ENCODE data around the gene RIMOC1. TPM values are rescaled to one million over a fixed set of nuclear protein-coding genes. Genes with fewer than 3 reads are reported as not detected.

The RIMOC1 gene
- total RNA-seq, 3 donors from 2014 or later = 21.9 to 28.7 (median 27.5) TPM

DNA sequence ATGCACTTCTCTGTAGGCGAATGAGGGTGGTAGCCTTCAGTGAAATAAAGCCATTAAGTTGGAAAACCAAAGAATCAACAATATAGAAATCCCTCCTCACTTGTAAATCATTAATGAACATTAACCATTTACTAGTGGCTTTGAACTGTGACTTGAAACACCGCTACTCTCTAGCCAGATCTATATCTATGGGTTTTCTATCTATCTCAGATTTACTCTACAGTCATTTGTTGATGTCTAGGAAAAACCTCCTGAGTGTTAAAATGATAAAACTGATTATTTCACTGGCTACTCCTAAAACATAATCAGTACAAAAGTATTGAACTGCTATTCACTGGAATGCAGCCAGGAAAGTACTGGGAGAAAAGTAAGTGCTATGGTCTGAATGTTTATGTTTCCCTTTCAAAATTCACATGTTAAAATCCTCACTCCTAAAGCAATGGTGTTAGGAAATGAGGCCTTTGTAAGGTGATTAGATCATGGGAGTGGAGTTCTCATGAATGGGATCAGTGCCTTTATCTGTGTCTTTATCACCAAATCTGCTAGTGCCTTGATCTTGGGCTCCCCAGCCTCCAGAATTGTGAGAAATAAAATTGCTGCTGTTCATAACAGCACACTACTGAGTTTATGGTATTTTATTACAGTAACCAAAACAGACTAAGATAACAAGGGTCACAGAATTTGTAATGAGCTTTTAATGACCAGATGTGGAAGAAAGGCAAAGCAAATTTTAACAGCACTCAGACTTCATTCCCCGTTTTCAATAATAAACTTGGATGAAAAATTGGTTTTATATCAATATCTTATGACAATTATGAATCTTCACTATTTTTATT, 25.3 kb upstream of the RIMOC1 start:
- Histone ChIP-seq H3K4me3 (no peak overlapping the region), H3K4me1 (ENCODE audit: low read depth) (no peaks in the 10 kb centered on the region), H3K9me3 (no peaks in the 10 kb centered on the region), H3K36me3 (ENCODE audit: low read depth) (no peaks in the 10 kb centered on the region)
- ATAC-seq (no peak), DNase-seq (no peak)
- TF ChIP-seq, protein P1, sequence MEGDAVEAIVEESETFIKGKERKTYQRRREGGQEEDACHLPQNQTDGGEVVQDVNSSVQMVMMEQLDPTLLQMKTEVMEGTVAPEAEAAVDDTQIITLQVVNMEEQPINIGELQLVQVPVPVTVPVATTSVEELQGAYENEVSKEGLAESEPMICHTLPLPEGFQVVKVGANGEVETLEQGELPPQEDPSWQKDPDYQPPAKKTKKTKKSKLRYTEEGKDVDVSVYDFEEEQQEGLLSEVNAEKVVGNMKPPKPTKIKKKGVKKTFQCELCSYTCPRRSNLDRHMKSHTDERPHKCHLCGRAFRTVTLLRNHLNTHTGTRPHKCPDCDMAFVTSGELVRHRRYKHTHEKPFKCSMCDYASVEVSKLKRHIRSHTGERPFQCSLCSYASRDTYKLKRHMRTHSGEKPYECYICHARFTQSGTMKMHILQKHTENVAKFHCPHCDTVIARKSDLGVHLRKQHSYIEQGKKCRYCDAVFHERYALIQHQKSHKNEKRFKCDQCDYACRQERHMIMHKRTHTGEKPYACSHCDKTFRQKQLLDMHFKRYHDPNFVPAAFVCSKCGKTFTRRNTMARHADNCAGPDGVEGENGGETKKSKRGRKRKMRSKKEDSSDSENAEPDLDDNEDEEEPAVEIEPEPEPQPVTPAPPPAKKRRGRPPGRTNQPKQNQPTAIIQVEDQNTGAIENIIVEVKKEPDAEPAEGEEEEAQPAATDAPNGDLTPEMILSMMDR (IDR thresholded peaks at IDR 0.05) = no peak
- intact Hi-C loops (cut with DNase I, micrococcal nuclease) = no loop called here

DNA sequence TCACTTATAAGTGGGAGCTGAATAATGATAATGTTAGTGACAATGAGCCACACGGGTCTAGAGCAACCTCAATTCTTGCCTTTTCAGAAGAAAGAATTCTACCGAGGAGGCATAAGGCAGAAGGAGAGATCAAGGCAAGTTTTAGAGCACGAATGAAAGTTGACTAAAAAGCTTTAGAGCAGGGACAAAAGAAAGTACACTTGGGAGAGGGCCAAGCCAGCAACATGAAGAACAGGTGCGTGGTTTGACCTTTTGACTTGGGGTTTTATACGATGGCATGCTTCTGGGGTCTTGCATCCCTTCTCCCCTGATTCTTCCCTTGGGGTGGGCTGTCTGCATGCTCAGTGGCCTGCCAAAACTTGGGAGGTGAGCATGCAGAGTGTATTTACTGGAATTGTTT, 21.4 kb upstream of the RIMOC1 start:
- ATAC-seq (no peak), DNase-seq (no peak)
- Histone ChIP-seq H3K36me3 (ENCODE audit: low read depth) (no peaks in the 10 kb centered on the region), H3K9me3 (no peaks in the 10 kb centered on the region), H3K4me3 (no peak overlapping the region), H3K4me1 (ENCODE audit: low read depth) (no peaks in the 10 kb centered on the region)
- TF ChIP-seq, protein P1 (IDR thresholded peaks at IDR 0.05) = no peak
- intact Hi-C loops (cut with DNase I, micrococcal nuclease) = no loop called here

DNA sequence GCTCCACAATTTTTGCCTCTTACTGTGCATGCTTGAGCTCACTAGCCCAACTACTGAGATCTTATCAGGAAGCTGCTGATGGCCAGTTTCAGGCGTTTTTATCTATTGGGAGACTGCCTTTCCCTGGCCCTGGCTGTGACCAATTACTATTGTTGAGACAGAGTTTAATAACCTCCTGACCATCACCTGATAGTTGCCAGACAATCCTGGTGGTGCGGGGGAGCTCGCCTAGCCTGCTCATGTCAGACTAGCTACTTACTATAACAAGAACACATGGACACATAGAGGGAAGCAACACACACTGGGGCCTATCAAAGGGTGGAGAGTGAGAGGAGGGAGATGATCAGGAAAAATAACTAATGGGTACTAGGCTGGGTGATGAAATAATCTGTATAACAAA, 20.9 kb upstream of the RIMOC1 start:
- TF ChIP-seq, protein P1 (IDR thresholded peaks at IDR 0.05) = no peak
- no peaks in the 10 kb centered on the region for H3K36me3 ChIP-seq (ENCODE audit: low read depth)
- H3K9me3 ChIP-seq = no peaks in the 10 kb centered on the region
- no peaks in the 10 kb centered on the region for H3K4me1 ChIP-seq (ENCODE audit: low read depth)
- no peak overlapping the region for H3K4me3 ChIP-seq
- ATAC-seq (no peak), DNase-seq (no peak)
- intact Hi-C loops (cut with DNase I, micrococcal nuclease) = no loop called here

DNA sequence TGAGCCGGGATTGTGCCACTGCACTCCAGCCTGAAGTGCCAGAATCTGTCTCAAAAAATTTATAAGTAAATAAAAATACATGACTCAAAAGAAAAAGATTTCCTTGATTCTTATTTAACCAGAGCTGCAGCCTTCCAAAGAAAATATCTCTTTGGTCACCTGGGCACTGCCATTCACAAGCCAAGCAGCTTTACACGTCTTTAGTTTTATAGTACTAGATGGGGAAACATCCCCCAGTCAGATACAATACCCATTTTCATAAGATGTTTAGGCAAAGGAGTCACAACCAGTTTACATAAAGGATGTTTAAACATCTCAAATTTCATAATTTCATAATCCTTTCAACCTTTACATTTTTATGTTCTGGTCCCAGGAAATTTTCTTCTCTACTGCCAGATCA, 20.2 kb upstream of the RIMOC1 start:
- TF ChIP-seq, protein P1 (IDR thresholded peaks at IDR 0.05) = no peak
- Histone ChIP-seq H3K4me3 (no peak overlapping the region), H3K36me3 (ENCODE audit: low read depth) (no peaks in the 10 kb centered on the region), H3K4me1 (ENCODE audit: low read depth) (no peaks in the 10 kb centered on the region), H3K9me3 (no peaks in the 10 kb centered on the region)
- ATAC-seq (no peak), DNase-seq (no peak)
- intact Hi-C loops (cut with DNase I, micrococcal nuclease) = no loop called here

DNA sequence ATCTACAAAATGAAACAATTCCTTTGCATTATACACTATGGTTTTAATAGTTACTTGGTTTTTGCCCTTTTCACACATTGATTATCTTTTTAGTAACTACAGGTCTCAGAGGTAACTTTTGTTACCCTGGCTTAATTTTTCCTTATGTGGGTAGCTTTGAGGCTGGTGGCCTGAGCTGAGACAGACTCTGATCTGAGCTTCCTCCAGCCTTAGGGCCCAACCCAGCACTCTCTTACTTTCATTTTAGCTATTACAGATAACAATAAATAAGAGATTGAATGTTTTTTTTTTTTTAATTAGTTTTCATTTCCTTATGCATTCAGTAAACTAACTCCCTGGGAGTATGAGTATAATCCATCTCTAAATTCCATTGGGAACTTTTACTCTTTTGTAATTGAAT, 18.9 kb upstream of the RIMOC1 start:
- ATAC-seq (no peak), DNase-seq (no peak)
- no peaks in the 10 kb centered on the region for H3K36me3 ChIP-seq (ENCODE audit: low read depth)
- H3K4me3 ChIP-seq = no peak overlapping the region
- TF ChIP-seq, protein P1 (IDR thresholded peaks at IDR 0.05) = no peak
- intact Hi-C loops (cut with DNase I, micrococcal nuclease) = no loop called here
- H3K9me3 ChIP-seq = no peaks in the 10 kb centered on the region
- no peaks in the 10 kb centered on the region for H3K4me1 ChIP-seq (ENCODE audit: low read depth)

Data from mucosa of descending colon (tissue), 3 donors.